KOPT-K1 (cell line): ENCODE measurements around the gene TST.

Experiments
- H3K27ac ChIP-seq: fragments of 200-600 bp; sonication (generic); 2 replicates; pipeline ENCODE4 v1.5.1; 2016; ENCODE audit warnings: antibody characterized with exemption, mild to moderate bottlenecking, low read depth, low read length; ENCODE audit not compliant: poor library complexity, severe bottlenecking
- H3K36me3 ChIP-seq: fragments of 200-600 bp; sonication (generic); 2 replicates; pipeline ENCODE4 v1.5.1; 2017; ENCODE audit warnings: antibody characterized with exemption, mild to moderate bottlenecking, low read length, moderate library complexity; ENCODE audit not compliant: insufficient read depth
- H3K9me3 ChIP-seq: fragments of 200-600 bp; sonication (generic); 2 replicates; pipeline ENCODE4 v1.5.1; 2017; ENCODE audit warnings: antibody characterized with exemption, low read length, mild to moderate bottlenecking; ENCODE audit not compliant: insufficient read depth, poor library complexity, severe bottlenecking

The TST gene

DNA sequence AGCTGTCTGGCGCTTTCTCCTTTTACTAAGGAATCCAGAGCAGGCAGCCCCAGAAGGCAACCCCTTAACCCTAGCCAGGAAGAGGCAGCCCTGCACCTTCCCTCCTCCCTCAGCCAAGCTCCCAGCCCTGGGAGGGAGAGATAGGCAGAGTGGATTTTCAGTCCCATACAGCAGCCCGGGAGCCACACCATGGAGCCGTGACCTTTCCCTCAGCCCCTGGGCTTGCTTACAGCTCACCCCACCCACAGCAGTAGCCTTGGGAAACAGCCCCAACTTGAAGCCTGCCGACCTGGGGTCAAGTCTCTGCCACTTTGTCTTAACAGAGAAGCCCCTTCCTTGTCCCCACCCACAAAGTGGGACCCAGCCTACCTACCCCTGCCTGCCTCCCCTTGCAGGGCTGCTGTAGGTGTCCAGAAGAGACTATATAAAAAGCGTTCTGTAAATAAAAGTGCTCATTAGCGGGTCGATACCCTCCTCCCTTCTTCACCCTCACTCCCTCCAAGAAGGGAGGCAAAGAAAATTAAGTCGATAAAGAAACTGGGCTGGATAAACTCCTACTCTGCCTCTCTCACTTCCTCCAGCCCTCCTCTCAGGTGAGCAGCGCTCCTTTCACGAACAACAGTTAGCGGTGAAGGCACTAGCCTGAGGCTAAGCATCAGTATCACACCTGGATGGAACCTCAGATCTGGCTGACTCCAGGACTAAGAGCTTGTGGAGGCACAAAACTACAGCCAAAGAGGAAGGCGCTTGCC, 4.2 kb downstream of the TST start:
- Histone ChIP-seq H3K9me3 (no peaks in the 10 kb centered on the region), H3K36me3 (no peaks in the 10 kb centered on the region), H3K27ac (no peak overlapping the region)

GRCh38 chr22:37014415-37014806, 4.8 kb downstream of the TST start:
- no peaks in the 10 kb centered on the region for H3K36me3 ChIP-seq
- no peaks in the 10 kb centered on the region for H3K9me3 ChIP-seq
- H3K27ac ChIP-seq = no peak overlapping the region

- H3K36me3 ChIP-seq = no peaks in the 10 kb centered on the region
- no peak overlapping the region for H3K27ac ChIP-seq
- no peaks in the 10 kb centered on the region for H3K9me3 ChIP-seq
Observed at GRCh38 chr22:37012956-37013355, 6.3 kb downstream of the TST start.

DNA sequence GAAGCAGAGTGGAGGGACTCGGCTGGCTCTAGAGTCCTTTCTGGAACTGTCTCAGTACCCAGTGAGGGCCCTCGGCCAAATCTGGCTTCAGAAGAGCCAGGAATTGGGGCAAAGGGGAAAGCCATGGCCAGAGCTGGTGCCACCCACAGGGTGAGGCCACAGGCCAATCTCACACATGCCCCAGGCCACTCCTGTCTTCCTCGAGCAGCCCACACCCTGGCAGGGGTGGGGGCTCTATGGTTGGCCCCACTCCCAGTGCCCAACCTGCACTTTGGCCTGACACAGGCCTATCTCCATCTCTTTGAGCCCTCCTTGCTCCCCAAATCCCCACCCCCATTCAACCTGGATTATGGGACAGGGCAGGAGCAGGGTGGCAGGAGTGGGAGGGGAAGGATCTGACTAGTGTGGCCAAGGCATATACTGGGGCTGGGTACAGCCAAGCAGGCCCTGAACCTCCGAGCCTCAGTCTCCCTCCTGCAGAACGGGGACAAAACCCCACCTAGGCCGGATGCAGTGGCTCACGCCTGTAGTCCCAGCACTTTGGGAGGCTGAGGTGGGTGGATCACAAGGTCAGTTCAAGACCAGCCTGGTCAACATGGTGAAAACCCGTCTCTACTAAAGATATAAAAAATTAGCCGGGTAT, 6.9 kb downstream of the TST start:
- Histone ChIP-seq H3K27ac (no peak overlapping the region), H3K36me3 (no peaks in the 10 kb centered on the region), H3K9me3 (no peaks in the 10 kb centered on the region)

- no peaks in the 10 kb centered on the region for H3K9me3 ChIP-seq
- H3K27ac ChIP-seq = no peak overlapping the region
Observed at GRCh38 chr22:37011472-37011871, 7.8 kb downstream of the TST start.

DNA sequence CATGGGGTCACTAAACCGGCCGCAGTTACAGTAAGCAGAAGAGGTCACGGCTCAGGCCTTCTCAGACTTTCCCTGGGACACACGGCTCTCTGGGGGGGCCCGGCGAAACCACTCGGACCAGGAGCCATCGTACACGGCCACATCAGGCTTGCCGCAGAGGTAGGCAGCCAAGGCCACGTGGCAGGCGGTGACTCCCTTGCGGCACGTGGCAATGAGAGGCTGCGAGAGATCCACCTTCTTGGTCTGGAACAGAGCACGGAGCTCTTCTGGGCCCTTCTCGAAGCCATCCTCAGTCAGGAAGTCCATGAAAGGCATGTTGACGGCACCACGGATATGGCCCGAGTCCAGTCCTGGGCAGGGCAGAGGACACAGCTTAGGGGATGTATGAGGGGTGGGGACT, 8.3 kb downstream of the TST start:
- Histone ChIP-seq H3K36me3 (no peaks in the 10 kb centered on the region), H3K9me3 (no peaks in the 10 kb centered on the region), H3K27ac (no peak overlapping the region)

More at GRCh38 chr22:37011472-37011871, 7.8 kb downstream of the TST start:
- no peaks in the 10 kb centered on the region for H3K36me3 ChIP-seq

GRCh38 chr22:37010174-37010573, 9.1 kb downstream of the TST start:
- H3K9me3 ChIP-seq = peaks cover 8% of the 10 kb centered on the region
- H3K36me3 ChIP-seq = no peaks in the 10 kb centered on the region
- no peak overlapping the region for H3K27ac ChIP-seq

DNA sequence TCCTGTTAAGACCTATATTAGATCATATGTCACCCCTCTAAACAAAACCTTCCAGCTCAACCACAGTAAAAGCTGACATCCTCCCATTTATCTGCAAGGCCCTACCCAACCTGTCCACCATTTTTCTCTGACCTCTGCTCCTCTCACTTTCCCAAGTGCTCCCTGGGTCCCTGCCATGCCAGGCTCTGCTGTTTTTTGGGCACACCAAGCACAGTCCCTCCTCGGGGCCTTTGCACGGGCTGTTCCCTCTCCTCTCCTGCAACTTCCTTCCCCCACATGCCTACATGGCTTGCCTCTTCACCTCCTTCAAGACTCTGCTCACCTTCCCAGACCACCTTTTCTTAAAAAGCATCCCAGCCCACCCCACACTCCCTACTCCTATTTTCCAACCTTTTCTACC, 9.8 kb downstream of the TST start:
- H3K36me3 ChIP-seq = no peaks in the 10 kb centered on the region
- H3K9me3 ChIP-seq = peaks cover 13% of the 10 kb centered on the region
- H3K27ac ChIP-seq = no peak overlapping the region

DNA sequence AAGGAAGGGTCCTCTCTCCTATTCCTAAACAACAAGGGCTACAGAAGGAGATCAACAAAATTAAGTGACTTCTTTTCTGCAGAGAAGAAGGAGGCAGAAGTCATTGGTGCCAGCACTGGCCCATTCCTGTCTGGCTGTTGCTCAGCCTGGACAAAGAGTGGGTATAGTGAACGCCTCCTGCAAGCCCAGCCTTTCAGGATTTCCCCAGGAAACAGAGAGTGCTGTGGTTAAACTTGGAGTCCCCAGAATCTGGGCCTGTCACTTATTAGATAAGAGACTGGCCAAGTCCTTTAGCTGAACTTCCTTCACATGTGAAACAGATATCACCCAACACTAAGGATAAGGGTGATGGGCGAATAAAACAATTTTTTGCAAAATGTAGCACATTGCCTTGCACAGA, 10.9 kb downstream of the TST start:
- Histone ChIP-seq H3K27ac (no peak overlapping the region), H3K36me3 (no peaks in the 10 kb centered on the region)

GRCh38 chr22:37007651-37008050, 11.6 kb downstream of the TST start:
- no peaks in the 10 kb centered on the region for H3K36me3 ChIP-seq
- H3K27ac ChIP-seq = no peak overlapping the region
- H3K9me3 ChIP-seq = peaks cover 13% of the 10 kb centered on the region

More for the DNA sequence above, 10.9 kb downstream of the TST start:
- peaks cover 13% of the 10 kb centered on the region for H3K9me3 ChIP-seq

DNA sequence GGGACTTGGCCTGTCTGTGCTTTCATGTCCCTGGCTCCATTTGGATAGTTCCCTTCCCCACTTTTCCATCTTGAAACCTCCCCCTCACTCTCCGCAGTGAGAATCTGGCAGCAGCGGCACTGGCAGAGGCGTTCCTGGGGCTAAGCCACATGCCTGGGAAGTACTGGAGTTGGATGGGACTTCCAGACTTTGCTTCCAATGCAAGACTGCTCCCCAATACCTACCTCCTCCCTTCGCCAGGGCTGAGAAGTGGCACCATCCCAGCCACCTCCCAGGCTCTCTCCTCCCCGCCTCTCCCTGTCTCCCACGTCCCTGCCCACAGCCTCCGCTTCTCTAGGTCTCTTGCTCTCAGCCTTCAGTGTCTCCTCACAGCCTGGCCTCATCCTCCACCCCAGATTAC, 16.6 kb downstream of the TST start:
- no peaks in the 10 kb centered on the region for H3K36me3 ChIP-seq
- no peak overlapping the region for H3K27ac ChIP-seq
- H3K9me3 ChIP-seq = peaks cover 13% of the 10 kb centered on the region

GRCh38 chr22:37001826-37002225, 17.4 kb downstream of the TST start:
- Histone ChIP-seq H3K27ac (no peak overlapping the region), H3K9me3 (peaks cover 13% of the 10 kb centered on the region), H3K36me3 (no peaks in the 10 kb centered on the region)

DNA sequence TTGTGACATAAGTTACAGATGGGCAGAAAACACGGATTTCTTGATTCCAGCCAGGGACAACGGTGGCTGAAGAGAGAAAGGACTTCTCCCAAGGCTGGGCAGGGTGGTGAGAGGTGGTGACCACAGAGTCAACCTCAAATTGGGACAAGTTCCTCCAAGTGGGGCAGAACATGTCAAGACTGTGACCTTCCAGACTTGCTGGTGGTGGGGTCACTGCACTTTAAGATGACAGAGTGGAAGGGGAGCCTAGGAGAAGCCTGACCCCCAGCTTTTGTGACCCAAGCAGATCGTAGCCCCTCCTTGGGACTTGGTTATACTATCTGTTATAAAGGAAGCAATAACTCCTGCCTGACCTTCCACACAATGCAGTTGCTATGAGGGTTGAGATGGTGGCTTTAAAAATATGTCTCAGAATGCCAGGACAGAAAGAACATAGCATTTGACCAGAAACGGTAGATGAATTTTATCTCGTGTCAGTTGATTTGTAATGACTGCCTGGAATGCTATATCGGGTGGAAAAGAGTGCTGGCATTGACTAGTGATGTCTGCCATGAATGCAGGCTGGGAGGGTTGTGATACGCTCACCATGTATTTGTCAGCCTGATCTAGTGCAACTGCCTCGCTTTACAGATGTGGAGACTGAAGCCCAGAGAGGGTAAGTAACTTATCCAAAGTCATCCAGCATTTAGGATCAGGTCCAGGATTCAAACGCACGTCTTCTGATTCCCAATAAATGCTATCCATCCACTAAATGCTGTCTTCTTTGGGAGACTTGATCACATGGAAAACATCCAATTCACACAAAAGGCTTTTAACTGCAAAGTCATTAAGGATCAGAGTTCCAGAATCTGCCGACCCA, 18.3 kb downstream of the TST start:
- H3K36me3 ChIP-seq = no peaks in the 10 kb centered on the region
- H3K27ac ChIP-seq = no peak overlapping the region
- peaks cover 13% of the 10 kb centered on the region for H3K9me3 ChIP-seq

DNA sequence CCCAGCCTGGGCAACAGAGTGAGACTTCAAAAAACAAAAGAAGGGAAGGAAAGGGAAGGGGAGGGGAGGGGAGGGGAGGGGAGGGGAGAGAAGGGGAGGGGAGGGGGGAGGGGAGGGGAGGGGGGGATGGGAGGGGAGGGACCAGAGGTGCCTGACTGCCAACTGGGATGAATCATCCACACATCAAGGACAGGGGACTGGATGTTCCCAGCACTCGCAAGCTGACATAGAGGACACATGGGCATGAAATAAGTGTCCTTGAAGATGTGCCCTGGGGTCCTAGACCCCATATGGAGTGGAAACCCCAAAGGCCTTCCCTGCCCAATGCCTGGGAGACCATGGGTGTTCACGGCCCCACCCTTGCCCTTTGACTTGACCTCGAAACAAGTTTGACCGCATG, 19.8 kb downstream of the TST start:
- Histone ChIP-seq H3K9me3 (no peaks in the 10 kb centered on the region), H3K27ac (no peak overlapping the region), H3K36me3 (no peaks in the 10 kb centered on the region)

- Histone ChIP-seq H3K27ac (no peak overlapping the region), H3K36me3 (no peaks in the 10 kb centered on the region), H3K9me3 (no peaks in the 10 kb centered on the region)
Observed at GRCh38 chr22:36998620-36999351, 20.5 kb downstream of the TST start.
